GM18870 (cell line): ENCODE data around the gene CCDC88C.

Experiments used
- ATAC-seq: cut with Tn5 transposase; IDR thresholded peaks from one replicate; pipeline ENCODE4 v1.9.1; 2021; ENCODE audit warnings: moderate library complexity; ENCODE audit not compliant: unreplicated experiment

Gene CCDC88C

GRCh38 chr14:91367173-91368171 is 50.1 kb downstream of the CCDC88C start:
- peak; percentile 71 for ATAC-seq

GRCh38 chr14:91366749-91367148 is 50.9 kb downstream of the CCDC88C start:
- no peak for ATAC-seq

GRCh38 chr14:91365552-91365951 is 52.1 kb downstream of the CCDC88C start:
- ATAC-seq = no peak

GRCh38 chr14:91364524-91365270 is 52.9 kb downstream of the CCDC88C start:
- no peak for ATAC-seq

DNA sequence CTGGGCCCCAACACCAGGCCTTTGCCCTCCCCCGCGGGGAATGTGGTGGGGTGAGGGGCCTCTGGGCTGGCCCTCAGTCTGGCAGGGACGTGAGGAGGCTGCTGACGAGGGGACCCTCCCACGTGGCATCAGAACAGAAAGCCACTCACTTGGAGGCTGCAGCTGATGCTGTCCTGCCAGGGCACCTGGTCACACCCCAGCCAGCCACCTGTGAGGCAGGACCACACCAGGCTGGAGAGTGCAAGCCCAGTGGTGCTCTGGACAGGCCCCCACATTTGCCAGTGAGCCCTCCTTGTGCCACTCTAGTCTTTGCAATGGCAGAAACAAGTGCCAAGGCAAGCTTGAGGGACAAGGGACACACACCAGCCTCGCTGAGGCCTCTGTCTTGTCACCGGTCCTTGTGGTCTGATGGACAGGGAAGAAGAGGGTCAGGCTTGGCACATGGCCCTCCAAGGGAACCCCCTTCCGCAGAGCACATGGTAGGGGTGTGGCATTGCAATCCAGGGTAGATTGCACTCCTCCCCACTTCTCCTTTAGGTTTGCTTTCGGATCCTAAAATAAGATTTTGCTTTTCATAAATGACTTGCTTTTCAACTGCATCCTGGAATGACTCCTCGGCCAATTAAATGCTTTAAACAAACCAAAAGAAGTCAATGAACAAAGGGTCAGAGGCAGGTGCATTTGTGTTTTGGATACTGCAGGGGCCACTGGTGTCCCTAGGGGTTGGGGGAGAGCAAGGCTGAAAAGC is 53.7 kb downstream of the CCDC88C start:
- peak; percentile 63 for ATAC-seq

- ATAC-seq = no peak
Observed at GRCh38 chr14:91361233-91361811, 56.3 kb downstream of the CCDC88C start.

GRCh38 chr14:91360490-91361232 is 57.0 kb downstream of the CCDC88C start:
- no peak for ATAC-seq

- ATAC-seq = no peak
Observed at GRCh38 chr14:91358654-91359220, 58.9 kb downstream of the CCDC88C start.

DNA sequence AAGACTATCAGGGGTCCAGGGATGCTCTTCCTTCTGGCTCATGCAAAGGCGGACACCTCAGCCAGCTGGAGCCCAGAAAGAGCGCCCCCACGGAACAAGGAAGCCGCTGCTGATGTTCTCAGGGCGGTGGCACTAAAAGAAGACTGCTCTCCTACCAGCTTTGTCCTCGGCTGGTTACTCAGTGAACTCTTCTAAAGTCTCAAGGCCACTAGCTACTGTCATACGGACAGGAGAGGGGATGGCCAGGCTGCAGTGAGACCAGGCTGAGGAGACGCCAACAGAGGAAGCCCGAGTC is 59.6 kb downstream of the CCDC88C start:
- no peak for ATAC-seq

GRCh38 chr14:91357272-91358024 is 60.2 kb downstream of the CCDC88C start:
- no peak for ATAC-seq

- no peak for ATAC-seq
Observed at GRCh38 chr14:91356181-91356763, 61.3 kb downstream of the CCDC88C start.

DNA sequence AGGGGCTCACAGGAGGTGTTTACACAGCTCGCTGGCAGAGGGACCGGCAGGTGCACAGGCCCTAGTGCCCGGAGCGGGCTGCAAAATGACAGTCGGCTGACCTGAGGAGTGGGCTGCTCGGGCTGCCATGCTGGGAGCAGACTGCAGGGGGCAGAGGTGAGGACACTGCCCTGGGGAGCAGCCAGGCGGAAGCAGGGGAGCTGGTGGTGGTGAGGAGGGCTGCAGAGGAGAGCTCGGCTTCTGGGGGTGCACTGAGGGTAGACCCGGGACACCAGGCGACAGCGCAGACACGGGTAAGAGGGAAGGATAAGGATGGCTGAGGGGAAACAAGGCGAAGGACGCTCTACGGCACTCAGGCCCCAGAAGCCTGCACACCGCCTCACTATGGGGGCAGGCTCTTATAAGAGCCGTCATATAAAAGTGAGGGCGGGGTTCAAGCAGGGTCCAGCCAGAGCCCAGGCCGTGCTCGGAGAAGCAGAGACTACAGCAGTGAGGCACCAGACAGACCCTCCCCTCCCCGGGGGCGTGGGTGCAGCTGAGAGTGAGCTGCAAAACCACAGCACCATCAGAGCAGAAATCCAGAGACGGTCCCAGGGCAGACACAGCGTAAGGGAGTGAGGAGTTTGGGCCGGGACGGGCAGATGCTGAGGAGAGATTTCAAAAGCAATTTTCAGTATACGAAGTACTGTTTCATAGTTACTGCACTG is 62.5 kb downstream of the CCDC88C start:
- no peak for ATAC-seq

DNA sequence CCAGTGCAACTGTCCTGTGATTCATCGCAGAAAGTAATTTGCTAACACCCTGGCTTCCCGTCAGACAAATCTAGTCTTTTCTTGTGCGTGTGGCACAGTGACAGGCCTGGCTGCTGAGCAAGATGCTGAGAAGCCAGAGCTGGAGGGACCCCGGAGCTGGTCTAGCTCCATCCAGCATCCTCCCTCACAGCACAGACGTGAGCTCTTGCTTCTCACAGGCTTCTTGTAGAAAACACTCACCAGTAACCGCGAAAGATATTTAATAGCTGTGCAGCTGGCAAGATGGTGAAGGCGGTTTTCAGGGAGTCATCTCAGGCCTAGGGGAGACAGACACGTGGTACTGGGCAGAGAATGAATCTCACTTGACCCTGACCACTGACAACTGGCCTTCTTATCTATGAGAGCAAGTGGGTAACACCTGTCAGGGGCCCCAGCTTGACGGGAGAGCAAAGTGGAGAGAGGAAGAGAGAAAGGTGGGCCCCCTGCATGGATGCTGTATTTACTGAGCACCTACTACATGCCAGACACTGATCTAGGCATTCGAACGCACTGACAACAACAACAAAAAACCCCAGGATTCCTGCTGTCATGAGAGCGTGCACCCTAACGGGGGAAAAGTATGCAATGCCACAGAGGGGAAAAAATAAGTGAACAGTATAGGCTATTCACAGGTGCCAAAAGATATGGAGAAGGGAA is 63.3 kb downstream of the CCDC88C start:
- no peak for ATAC-seq

- no peak for ATAC-seq
Observed at GRCh38 chr14:91352728-91353692, 64.6 kb downstream of the CCDC88C start.

GRCh38 chr14:91352053-91352452 is 65.6 kb downstream of the CCDC88C start:
- ATAC-seq = no peak

GRCh38 chr14:91351512-91351862 is 66.1 kb downstream of the CCDC88C start:
- ATAC-seq = no peak
